Measurements from ENCODE around the gene WAPL. TPM values are rescaled to one million over a fixed set of nuclear protein-coding genes. Genes with fewer than 3 reads are reported as not detected.

The WAPL gene
- total and polyA plus RNA-seq, 2 of the 13 experiments (the other 11 are each of a cell fraction or from before 2014, with no cell fraction given): 13.2 to 43.5 TPM

DNA sequence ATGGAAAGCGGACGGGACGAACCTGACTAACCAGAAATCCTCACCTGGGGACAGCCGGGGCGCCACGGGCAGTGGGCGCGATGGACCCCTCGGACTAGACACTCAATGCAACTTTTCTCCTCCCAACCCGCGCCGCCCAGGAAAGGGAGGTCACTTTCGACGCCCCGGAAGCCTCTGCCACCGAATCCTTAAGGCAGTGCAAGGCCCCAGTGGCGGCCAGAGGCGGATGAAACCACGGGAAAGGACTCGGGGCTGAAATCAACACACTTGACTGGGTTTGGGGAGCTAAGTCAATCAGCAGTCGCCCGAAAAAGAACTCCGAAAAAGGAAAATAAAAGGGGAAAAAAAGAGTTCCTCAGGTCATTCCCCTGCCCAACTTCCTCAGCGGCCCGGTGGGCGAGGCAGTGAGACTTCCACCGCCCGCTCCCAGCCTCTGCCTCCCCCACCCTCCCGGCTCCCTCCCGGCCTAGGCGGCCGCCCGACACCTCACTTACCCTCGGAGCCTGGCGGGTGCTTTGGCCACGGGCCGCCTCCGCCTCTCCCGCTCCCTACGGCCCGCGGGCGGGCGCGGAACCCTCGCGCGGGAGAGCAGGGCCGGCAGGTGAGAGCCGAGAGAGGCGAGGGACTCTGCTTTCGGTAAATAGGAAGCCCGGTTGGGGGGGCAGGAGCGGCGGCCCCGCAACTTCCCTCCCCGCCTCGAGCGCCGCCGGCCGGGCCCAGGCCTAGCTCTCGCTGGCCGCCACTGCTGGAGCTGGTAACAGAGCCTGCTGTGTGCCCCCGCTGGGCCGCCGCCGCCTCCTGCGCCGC is 518 bp downstream of the WAPL start (continued):
- TF ChIP-seq, protein P1, sequence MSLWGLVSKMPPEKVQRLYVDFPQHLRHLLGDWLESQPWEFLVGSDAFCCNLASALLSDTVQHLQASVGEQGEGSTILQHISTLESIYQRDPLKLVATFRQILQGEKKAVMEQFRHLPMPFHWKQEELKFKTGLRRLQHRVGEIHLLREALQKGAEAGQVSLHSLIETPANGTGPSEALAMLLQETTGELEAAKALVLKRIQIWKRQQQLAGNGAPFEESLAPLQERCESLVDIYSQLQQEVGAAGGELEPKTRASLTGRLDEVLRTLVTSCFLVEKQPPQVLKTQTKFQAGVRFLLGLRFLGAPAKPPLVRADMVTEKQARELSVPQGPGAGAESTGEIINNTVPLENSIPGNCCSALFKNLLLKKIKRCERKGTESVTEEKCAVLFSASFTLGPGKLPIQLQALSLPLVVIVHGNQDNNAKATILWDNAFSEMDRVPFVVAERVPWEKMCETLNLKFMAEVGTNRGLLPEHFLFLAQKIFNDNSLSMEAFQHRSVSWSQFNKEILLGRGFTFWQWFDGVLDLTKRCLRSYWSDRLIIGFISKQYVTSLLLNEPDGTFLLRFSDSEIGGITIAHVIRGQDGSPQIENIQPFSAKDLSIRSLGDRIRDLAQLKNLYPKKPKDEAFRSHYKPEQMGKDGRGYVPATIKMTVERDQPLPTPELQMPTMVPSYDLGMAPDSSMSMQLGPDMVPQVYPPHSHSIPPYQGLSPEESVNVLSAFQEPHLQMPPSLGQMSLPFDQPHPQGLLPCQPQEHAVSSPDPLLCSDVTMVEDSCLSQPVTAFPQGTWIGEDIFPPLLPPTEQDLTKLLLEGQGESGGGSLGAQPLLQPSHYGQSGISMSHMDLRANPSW (CRISPR knock-in tag; IDR thresholded peaks at IDR 0.05; ENCODE audit: borderline replicate concordance): no peak
- TF ChIP-seq, protein P2, sequence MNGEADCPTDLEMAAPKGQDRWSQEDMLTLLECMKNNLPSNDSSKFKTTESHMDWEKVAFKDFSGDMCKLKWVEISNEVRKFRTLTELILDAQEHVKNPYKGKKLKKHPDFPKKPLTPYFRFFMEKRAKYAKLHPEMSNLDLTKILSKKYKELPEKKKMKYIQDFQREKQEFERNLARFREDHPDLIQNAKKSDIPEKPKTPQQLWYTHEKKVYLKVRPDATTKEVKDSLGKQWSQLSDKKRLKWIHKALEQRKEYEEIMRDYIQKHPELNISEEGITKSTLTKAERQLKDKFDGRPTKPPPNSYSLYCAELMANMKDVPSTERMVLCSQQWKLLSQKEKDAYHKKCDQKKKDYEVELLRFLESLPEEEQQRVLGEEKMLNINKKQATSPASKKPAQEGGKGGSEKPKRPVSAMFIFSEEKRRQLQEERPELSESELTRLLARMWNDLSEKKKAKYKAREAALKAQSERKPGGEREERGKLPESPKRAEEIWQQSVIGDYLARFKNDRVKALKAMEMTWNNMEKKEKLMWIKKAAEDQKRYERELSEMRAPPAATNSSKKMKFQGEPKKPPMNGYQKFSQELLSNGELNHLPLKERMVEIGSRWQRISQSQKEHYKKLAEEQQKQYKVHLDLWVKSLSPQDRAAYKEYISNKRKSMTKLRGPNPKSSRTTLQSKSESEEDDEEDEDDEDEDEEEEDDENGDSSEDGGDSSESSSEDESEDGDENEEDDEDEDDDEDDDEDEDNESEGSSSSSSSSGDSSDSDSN (CRISPR knock-in tag; IDR thresholded peaks at IDR 0.05): no peak
- TF ChIP-seq TCF12 (IDR thresholded peaks at IDR 0.05) (no peak), TCF12 (CRISPR knock-in tag; IDR thresholded peaks at IDR 0.05) (no peak), MTA3 (CRISPR knock-in tag; IDR thresholded peaks at IDR 0.05) (no peak), ZMYM2 (CRISPR knock-in tag; IDR thresholded peaks at IDR 0.05) (no peak), SRY (CRISPR knock-in tag; IDR thresholded peaks at IDR 0.05) (no peak), ZNF460 (CRISPR knock-in tag; IDR thresholded peaks at IDR 0.05; ENCODE audit: borderline replicate concordance) (no peak), ZNF496 (CRISPR knock-in tag; IDR thresholded peaks at IDR 0.05; ENCODE audit: insufficient replicate concordance) (no peak), KAT2B (IDR thresholded peaks at IDR 0.05; ENCODE audit: borderline replicate concordance, low read depth, low read length) (no peak), ATF1 (CRISPR knock-in tag; IDR thresholded peaks at IDR 0.05) (no peak), POLR2G (IDR thresholded peaks at IDR 0.05; ENCODE audit: low read depth, low read length) (peak; percentile 61; the same call in 1 of the 2 replicates), ZNF790 (CRISPR knock-in tag; IDR thresholded peaks at IDR 0.05; ENCODE audit: borderline replicate concordance) (no peak; the same call in 1 of the 2 replicates), ARNT2 (CRISPR knock-in tag; IDR thresholded peaks at IDR 0.05; ENCODE audit: low read depth) (no peak), EZH2 (conservative IDR thresholded peaks at IDR 0.05; ENCODE audit: low read depth, low read length) (no peak), ESRRA (CRISPR knock-in tag; IDR thresholded peaks at IDR 0.05; ENCODE audit: low read depth) (no peak), NR2C2 (CRISPR knock-in tag; IDR thresholded peaks at IDR 0.05; ENCODE audit: borderline replicate concordance) (no peak), RARG (CRISPR knock-in tag; IDR thresholded peaks at IDR 0.05; ENCODE audit: low read depth) (0 out of 2 replicates have a peak, but pooled peaks have one; percentile 78)
- TF ChIP-seq, protein P3, sequence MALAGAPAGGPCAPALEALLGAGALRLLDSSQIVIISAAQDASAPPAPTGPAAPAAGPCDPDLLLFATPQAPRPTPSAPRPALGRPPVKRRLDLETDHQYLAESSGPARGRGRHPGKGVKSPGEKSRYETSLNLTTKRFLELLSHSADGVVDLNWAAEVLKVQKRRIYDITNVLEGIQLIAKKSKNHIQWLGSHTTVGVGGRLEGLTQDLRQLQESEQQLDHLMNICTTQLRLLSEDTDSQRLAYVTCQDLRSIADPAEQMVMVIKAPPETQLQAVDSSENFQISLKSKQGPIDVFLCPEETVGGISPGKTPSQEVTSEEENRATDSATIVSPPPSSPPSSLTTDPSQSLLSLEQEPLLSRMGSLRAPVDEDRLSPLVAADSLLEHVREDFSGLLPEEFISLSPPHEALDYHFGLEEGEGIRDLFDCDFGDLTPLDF (CRISPR knock-in tag; IDR thresholded peaks at IDR 0.05): no peak
- TF ChIP-seq, protein P4, sequence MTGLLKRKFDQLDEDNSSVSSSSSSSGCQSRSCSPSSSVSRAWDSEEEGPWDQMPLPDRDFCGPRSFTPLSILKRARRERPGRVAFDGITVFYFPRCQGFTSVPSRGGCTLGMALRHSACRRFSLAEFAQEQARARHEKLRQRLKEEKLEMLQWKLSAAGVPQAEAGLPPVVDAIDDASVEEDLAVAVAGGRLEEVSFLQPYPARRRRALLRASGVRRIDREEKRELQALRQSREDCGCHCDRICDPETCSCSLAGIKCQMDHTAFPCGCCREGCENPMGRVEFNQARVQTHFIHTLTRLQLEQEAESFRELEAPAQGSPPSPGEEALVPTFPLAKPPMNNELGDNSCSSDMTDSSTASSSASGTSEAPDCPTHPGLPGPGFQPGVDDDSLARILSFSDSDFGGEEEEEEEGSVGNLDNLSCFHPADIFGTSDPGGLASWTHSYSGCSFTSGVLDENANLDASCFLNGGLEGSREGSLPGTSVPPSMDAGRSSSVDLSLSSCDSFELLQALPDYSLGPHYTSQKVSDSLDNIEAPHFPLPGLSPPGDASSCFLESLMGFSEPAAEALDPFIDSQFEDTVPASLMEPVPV (CRISPR knock-in tag; IDR thresholded peaks at IDR 0.05): no peak
